Astrocyte (in vitro differentiated cells and primary cell): ENCODE data around the gene MSH5. TPM values are rescaled to one million over a fixed set of nuclear protein-coding genes. Genes with fewer than 3 reads are reported as not detected.
"Not testable (repeated sequence)": the region's sequence is repeated elsewhere in the genome, so short reads cannot be mapped to it uniquely, and the experiment has no call there.

Experiments
- DNase-seq: peaks from one replicate; pipeline ENCODE4 v3.0.0-alpha.2; 2010; ENCODE audit warnings: low read depth
- FAIRE-seq: peaks from 2 replicates; lab custom pipeline; 2011; peaks lifted over from hg19 to GRCh38; lab: Jason Lieb, UNC
- H2AFZ ChIP-seq: 2 replicates; pipeline ENCODE4 v1.6.0; 2012; ENCODE audit warnings: low read depth, low read length, inconsistent platforms
- H3K27ac ChIP-seq: 2 replicates; pipeline ENCODE4 v1.5.1; 2011; ENCODE audit warnings: low read depth, low read length, inconsistent platforms
- H3K27me3 ChIP-seq: 2 replicates; pipeline ENCODE4 v1.6.0; 2011; ENCODE audit warnings: low read length, inconsistent platforms; ENCODE audit not compliant: insufficient read depth
- H3K36me3 ChIP-seq: 2 replicates; pipeline ENCODE4 v1.5.1; 2011; ENCODE audit warnings: low read length, inconsistent platforms; ENCODE audit not compliant: insufficient read depth
- H3K4me1 ChIP-seq: 2 replicates; pipeline ENCODE4 v1.5.1; 2011; ENCODE audit warnings: low read length, inconsistent platforms; ENCODE audit not compliant: insufficient read depth
- H3K4me2 ChIP-seq: 2 replicates; pipeline ENCODE4 v1.6.0; 2012; ENCODE audit warnings: low read length, inconsistent platforms
- H3K4me3 ChIP-seq: 2 replicates; pipeline ENCODE4 v1.5.1; 2011; ENCODE audit warnings: low read depth, mild to moderate bottlenecking, low read length, inconsistent platforms; ENCODE audit not compliant: insufficient read depth
- H3K79me2 ChIP-seq: 2 replicates; pipeline ENCODE4 v1.6.0; 2012; ENCODE audit warnings: mild to moderate bottlenecking, low read length, inconsistent platforms; ENCODE audit not compliant: insufficient read depth
- H3K9ac ChIP-seq: 2 replicates; pipeline ENCODE4 v1.6.0; 2012; ENCODE audit warnings: mild to moderate bottlenecking, low read length, inconsistent platforms
- H3K9me3 ChIP-seq: 2 replicates; pipeline ENCODE4 v1.5.1; 2012; ENCODE audit warnings: low read depth, mild to moderate bottlenecking, low read length, inconsistent platforms; ENCODE audit not compliant: insufficient read depth
- H4K20me1 ChIP-seq: 2 replicates; pipeline ENCODE4 v1.6.0; 2012; ENCODE audit warnings: low read length, inconsistent platforms; ENCODE audit not compliant: insufficient read depth
- H3K27ac Mint-ChIP-seq: one replicate; pipeline ENCODE4 v1.8.0; 2021; ENCODE audit warnings: mild to moderate bottlenecking, mixed read lengths; ENCODE audit not compliant: unreplicated experiment
- H3K27me3 Mint-ChIP-seq: one replicate; pipeline ENCODE4 v1.8.0; 2021; ENCODE audit warnings: low read depth, mixed read lengths; ENCODE audit not compliant: unreplicated experiment
- H3K36me3 Mint-ChIP-seq: one replicate; pipeline ENCODE4 v1.8.0; 2021; ENCODE audit warnings: low read depth, mixed read lengths; ENCODE audit not compliant: unreplicated experiment
- H3K4me1 Mint-ChIP-seq: one replicate; pipeline ENCODE4 v1.8.0; 2021; ENCODE audit warnings: low read depth, mixed read lengths; ENCODE audit not compliant: unreplicated experiment
- H3K4me3 Mint-ChIP-seq: one replicate; pipeline ENCODE4 v1.8.0; 2021; ENCODE audit warnings: mild to moderate bottlenecking, moderate library complexity, mixed read lengths; ENCODE audit not compliant: unreplicated experiment
- H3K9me3 Mint-ChIP-seq: one replicate; pipeline ENCODE4 v1.8.0; 2021; ENCODE audit warnings: mild to moderate bottlenecking, mixed read lengths; ENCODE audit not compliant: unreplicated experiment
- EZH2 ChIP-seq: IDR thresholded peaks from 2 replicates; pipeline ENCODE4 v1.6.1; 2012; ENCODE audit warnings: mild to moderate bottlenecking, low read length, inconsistent platforms; ENCODE audit not compliant: insufficient read depth
- total RNA-seq: library from RNA; stranded (reverse); gene quantifications from 2 replicates; pipeline ENCODE4 v1.2.1, GENCODE V29; 2021
- TF ChIP-seq, protein P1 (sequence below): IDR thresholded peaks from 2 replicates; pipeline ENCODE4 v1.5.1; 2011; ENCODE audit warnings: low read depth, mild to moderate bottlenecking, inconsistent platforms, low read length, moderate library complexity; ENCODE audit not compliant: insufficient read depth

MSH5 gene
- total RNA-seq, 1 donor from 2014 or later = 6.8 TPM

DNA sequence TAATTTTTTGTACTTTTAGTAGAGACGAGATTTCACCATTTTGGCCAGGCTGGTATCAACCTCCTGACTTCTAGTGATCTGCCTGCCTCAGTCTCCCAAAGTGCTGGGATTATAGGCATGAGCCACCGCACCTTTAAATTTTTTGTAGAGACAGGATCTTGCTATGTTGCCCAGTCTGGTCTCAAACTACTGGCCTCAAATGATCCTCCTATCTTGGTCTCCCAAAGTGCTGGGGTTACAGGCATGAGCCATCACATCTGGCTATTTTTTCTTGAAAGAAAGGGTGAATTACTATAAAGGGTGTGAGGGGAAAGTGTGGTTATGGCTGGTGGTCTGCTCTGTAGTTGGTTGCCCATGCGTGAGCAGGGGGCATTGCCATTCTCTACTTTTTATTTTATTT is 31.6 kb upstream of the MSH5 start:
- no peaks in the 10 kb centered on the region for H3K36me3 ChIP-seq
- Mint-ChIP-seq H3K4me1 (peaks cover 2% of the 10 kb centered on the region), H3K36me3 (peaks cover 2% of the 10 kb centered on the region), H3K27me3 (peaks cover 20% of the 10 kb centered on the region), H3K4me3 (no peak overlapping the region), H3K9me3 (no peaks in the 10 kb centered on the region), H3K27ac (no peak overlapping the region)
- no peaks in the 10 kb centered on the region for H4K20me1 ChIP-seq
- H3K4me1 ChIP-seq = peaks cover 6% of the 10 kb centered on the region
- no peaks in the 10 kb centered on the region for H3K79me2 ChIP-seq
- no peak overlapping the region for H3K9ac ChIP-seq
- H3K4me2 ChIP-seq = no peak overlapping the region
- H3K4me3 ChIP-seq = no peak overlapping the region
- H2AFZ ChIP-seq = no peak overlapping the region
- peaks cover 2% of the 10 kb centered on the region for H3K27me3 ChIP-seq
- H3K9me3 ChIP-seq = no peaks in the 10 kb centered on the region
- no peak for DNase-seq
- no peak for FAIRE-seq
- H3K27ac ChIP-seq = no peak overlapping the region
- TF ChIP-seq EZH2 = no peak
- TF ChIP-seq, protein P1, sequence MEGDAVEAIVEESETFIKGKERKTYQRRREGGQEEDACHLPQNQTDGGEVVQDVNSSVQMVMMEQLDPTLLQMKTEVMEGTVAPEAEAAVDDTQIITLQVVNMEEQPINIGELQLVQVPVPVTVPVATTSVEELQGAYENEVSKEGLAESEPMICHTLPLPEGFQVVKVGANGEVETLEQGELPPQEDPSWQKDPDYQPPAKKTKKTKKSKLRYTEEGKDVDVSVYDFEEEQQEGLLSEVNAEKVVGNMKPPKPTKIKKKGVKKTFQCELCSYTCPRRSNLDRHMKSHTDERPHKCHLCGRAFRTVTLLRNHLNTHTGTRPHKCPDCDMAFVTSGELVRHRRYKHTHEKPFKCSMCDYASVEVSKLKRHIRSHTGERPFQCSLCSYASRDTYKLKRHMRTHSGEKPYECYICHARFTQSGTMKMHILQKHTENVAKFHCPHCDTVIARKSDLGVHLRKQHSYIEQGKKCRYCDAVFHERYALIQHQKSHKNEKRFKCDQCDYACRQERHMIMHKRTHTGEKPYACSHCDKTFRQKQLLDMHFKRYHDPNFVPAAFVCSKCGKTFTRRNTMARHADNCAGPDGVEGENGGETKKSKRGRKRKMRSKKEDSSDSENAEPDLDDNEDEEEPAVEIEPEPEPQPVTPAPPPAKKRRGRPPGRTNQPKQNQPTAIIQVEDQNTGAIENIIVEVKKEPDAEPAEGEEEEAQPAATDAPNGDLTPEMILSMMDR = no peak

DNA sequence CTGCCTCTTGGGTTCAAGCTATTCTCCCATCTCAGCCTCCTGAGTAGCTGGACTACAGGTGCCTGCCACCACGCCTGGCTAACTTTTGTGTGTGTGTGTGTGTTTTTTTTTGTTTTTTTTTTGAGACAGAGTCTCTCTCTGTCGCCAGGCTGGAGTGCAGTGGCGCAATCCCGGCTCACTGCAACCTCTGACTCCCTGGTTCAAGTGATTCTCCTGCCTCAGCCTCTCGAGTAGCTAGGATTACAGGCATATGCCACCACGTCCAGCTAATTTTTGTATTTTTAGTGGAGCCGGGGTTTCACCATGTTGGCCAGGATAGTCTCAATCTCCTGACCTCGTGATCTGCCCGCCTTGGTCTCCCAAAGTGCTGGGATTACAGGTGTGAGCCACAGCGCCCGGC is 30.6 kb upstream of the MSH5 start:
- not testable (repeated sequence) for H3K79me2 ChIP-seq, H3K27ac Mint-ChIP-seq, H3K36me3 Mint-ChIP-seq, H3K9me3 ChIP-seq, H3K4me3 Mint-ChIP-seq, H3K4me1 ChIP-seq, H4K20me1 ChIP-seq, H3K4me3 ChIP-seq, H2AFZ ChIP-seq, H3K9me3 Mint-ChIP-seq, H3K4me1 Mint-ChIP-seq, H3K4me2 ChIP-seq, DNase-seq, H3K9ac ChIP-seq, H3K27me3 ChIP-seq, H3K27ac ChIP-seq, FAIRE-seq, H3K36me3 ChIP-seq
- H3K27me3 Mint-ChIP-seq = peaks cover 20% of the 10 kb centered on the region

DNA sequence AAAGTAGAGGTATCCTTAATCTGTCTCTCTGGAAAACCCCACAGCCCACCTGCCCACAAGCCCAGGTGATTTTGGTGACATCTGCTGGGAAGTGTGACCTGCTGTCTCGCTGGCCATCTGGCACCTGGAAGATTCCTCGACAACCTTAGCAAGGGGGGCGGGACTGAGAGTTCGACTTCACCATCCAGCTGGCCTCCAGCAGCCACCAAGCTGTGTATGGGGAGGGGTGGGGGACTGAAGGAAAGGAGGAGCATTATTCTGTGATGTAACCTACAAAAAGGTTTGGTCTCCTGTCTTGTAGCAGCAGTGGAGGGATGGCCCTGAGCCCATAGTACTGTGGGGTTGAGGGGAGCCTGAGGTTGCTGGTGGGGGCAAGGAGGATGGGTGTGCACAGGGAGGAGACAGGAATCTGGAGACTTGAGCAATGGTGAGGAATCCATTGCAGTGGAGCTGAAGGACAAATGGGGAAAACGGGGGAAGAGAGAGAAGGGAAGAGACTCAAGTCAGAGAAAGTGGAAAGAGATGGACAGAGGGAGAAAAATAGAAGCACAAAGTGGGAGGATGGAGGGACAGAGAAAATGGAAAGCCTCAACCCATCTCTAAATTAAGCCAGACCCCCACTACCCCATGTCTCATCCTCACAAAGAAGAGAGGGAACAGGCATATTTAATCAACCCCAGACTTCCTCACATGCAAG is 29.1 kb upstream of the MSH5 start:
- H3K9me3 Mint-ChIP-seq = no peaks in the 10 kb centered on the region
- H3K27ac ChIP-seq = no peak overlapping the region
- peaks cover 20% of the 10 kb centered on the region for H3K27me3 Mint-ChIP-seq
- no peak overlapping the region for H3K4me3 ChIP-seq
- no peaks in the 10 kb centered on the region for H3K36me3 ChIP-seq
- no peak overlapping the region for H3K4me3 Mint-ChIP-seq
- DNase-seq (no peak), FAIRE-seq (no peak)
- TF ChIP-seq EZH2 = no peak
- TF ChIP-seq, protein P1 = no peak
- no peaks in the 10 kb centered on the region for H3K4me1 ChIP-seq
- peaks cover 2% of the 10 kb centered on the region for H3K27me3 ChIP-seq
- no peak overlapping the region for H3K27ac Mint-ChIP-seq
- no peaks in the 10 kb centered on the region for H3K79me2 ChIP-seq
- peaks cover 2% of the 10 kb centered on the region for H3K36me3 Mint-ChIP-seq
- H2AFZ ChIP-seq = no peak overlapping the region
- no peaks in the 10 kb centered on the region for H3K9me3 ChIP-seq
- no peak overlapping the region for H3K9ac ChIP-seq
- H4K20me1 ChIP-seq = no peaks in the 10 kb centered on the region
- H3K4me1 Mint-ChIP-seq = peaks cover 6% of the 10 kb centered on the region
- no peak overlapping the region for H3K4me2 ChIP-seq
